Melanocyte of skin (primary cell): ENCODE results near the gene GTPBP2. TPM values are rescaled to one million over a fixed set of nuclear protein-coding genes. Genes with fewer than 3 reads are reported as not detected.

Source experiments
- total RNA-seq, 2 donors: library from RNA; depleted of rRNA; stranded (reverse); fragments of >200 nt; gene quantifications; 2 replicates each; pipeline ENCODE4 v1.2.3, GENCODE V29; 2012

GTPBP2 gene
- total RNA-seq: 10 to 100 TPM; 65.7 to 67.9 TPM

GRCh38 chr6:43629104-43629504, at the start of gene GTPBP2:
Gene GTPBP2 (minus strand): TSS chr6:43629264. CDS start chr6:43629162, 102 bp downstream.

GRCh38 chr6:43644940-43645612, 16.0 kb upstream of the GTPBP2 start, which contains the start of gene RSPH9:
Gene RSPH9 (plus strand): TSS chr6:43645036. CDS start chr6:43645099, 63 bp downstream.

GRCh38 chr6:43635387-43636307, 6.6 kb upstream of the GTPBP2 start, which contains the start of gene MAD2L1BP:
Gene MAD2L1BP (plus strand): TSS chr6:43635840. CDS start chr6:43635876, 36 bp downstream.

GRCh38 chr6:43575772-43576551, 53.1 kb downstream of the GTPBP2 start, which contains the start of the genes POLH and XPO5:
Gene POLH (plus strand): TSS chr6:43576185. CDS start chr6:43582320, 6,135 bp downstream.
Gene XPO5 (minus strand): TSS chr6:43576038. CDS start chr6:43575864, 174 bp downstream.

Other genes with a start within 250 kb of the GTPBP2 start
- 10 to 100 TPM; 25.8 to 32.6 TPM for gene ABCC10, start 201.7 kb downstream of the GTPBP2 start, total RNA-seq
- gene DLK2, start 173.7 kb downstream of the GTPBP2 start, total RNA-seq: not detected
- gene TJAP1, start 151.7 kb downstream of the GTPBP2 start, total RNA-seq: 10 to 100 TPM; 10.7 to 13.3 TPM
- under 1 TPM; under 0.01 to 0.34 TPM for gene LRRC73, start 118.9 kb downstream of the GTPBP2 start, total RNA-seq
- gene YIPF3, start 112.3 kb downstream of the GTPBP2 start, total RNA-seq: 10 to 100 TPM; 59.6 to 61.3 TPM
- gene POLR1C, start 112.2 kb downstream of the GTPBP2 start, total RNA-seq: 10 to 100 TPM; 24.4 to 56.9 TPM
- gene XPO5, start 53.2 kb downstream of the GTPBP2 start, total RNA-seq: 100 to 1,000 TPM in 1 of 2 donors, 10 to 100 TPM in 1; 29.6 to 137 TPM
- 10 to 100 TPM; 14.5 to 18.0 TPM for gene POLH, start 53.1 kb downstream of the GTPBP2 start, total RNA-seq
- gene MAD2L1BP, start 6.6 kb upstream of the GTPBP2 start, total RNA-seq: 10 to 100 TPM; 84.3 to 98.2 TPM
- under 1 TPM; 0.33 to 0.69 TPM for gene RSPH9, start 15.8 kb upstream of the GTPBP2 start, total RNA-seq
- gene MRPS18A, start 58.5 kb upstream of the GTPBP2 start, total RNA-seq: 10 to 100 TPM; 46.8 to 69.9 TPM
- 10 to 100 TPM in 1 of 2 donors, 1 to 10 TPM in 1; 9.6 to 17.0 TPM for gene VEGFA, start 140.9 kb upstream of the GTPBP2 start, total RNA-seq